ENCODE data around the gene BCAT1. TPM values are rescaled to one million over a fixed set of nuclear protein-coding genes. Genes with fewer than 3 reads are reported as not detected.

The BCAT1 gene
- total and polyA plus RNA-seq, 2 donors (not counting 3 experiments of a cell fraction or from before 2014, with no cell fraction given), result 21.6 to 267 TPM

- Histone ChIP-seq H3K4me3 (replicated peaks in 1 of 3; ENCODE audit: insufficient read depth in 1 of 3, low read depth in 1 of 3, low read length in 3 of 3) (peak overlapping the region; percentile 24 to 94 (median 58)), H3K9me3 (replicated peaks; ENCODE audit: control insufficient read depth, insufficient read depth, low read length) (no peaks in the 10 kb centered on the region), H3K4me2 (ENCODE audit: insufficient read depth, low read length) (peak overlapping the region; percentile 99), H3K4me1 (ENCODE audit: control insufficient read depth, extremely low read depth, insufficient read depth, low read length) (peaks cover 61% of the 10 kb centered on the region), H2AFZ (ENCODE audit: low read depth, low read length) (peak overlapping the region; percentile 23), H3K79me2 (ENCODE audit: control insufficient read depth, insufficient read depth, low read length) (peaks cover 56% of the 10 kb centered on the region), H3K27ac (ENCODE audit: insufficient read depth, low read depth, low read length) (peak overlapping the region; percentile 100), H3K36me3 (ENCODE audit: control insufficient read depth in 2 of 2, extremely low read depth in 1 of 2, insufficient read depth in 2 of 2, low read length in 2 of 2) (no peaks in the 10 kb centered on the region), H3K9ac (replicated peaks; ENCODE audit: extremely low read depth, insufficient read depth, low read length) (peak overlapping the region; percentile 99), H3K27me3 (ENCODE audit: control insufficient read depth in 2 of 2, insufficient read depth in 2 of 2, low read length in 2 of 2) (no peaks in the 10 kb centered on the region), H3K9me1 (replicated peaks; ENCODE audit: control insufficient read depth, extremely low read depth, insufficient read depth, low read length) (no peaks in the 10 kb centered on the region), H4K20me1 (replicated peaks; ENCODE audit: control insufficient read depth, extremely low read depth, insufficient read depth, low read length) (no peaks in the 10 kb centered on the region)
- FAIRE-seq (no peak), DNase-seq (ENCODE audit: low read depth, low spot score) (no peak)
- TF ChIP-seq MAX (IDR thresholded peaks at IDR 0.05; ENCODE audit: insufficient read depth, insufficient read length) (no peak), POLR2AphosphoS5 (IDR thresholded peaks at IDR 0.05; ENCODE audit: insufficient read depth, low read depth, low read length) (peak; percentile 25)
- ChIA-PET CTCF (interaction anchor here (1.4 to 1.7 kb wide), 5 partner anchors 9 to 50 kb away, joined by 3 to 11 read pairs (median 6); no protein-coding TSS in a partner anchor), POLR2A (interaction anchor here (1.5 kb wide), 1 partner anchor 44 kb away, joined by 10 read pairs; no protein-coding TSS in a partner anchor)
- dilution Hi-C loops (cut with MboI; ENCODE audit: extremely low pct_ligation_motif_present, low sequenced_read_pairs), result no loop called here
- intact Hi-C loops (cut with micrococcal nuclease), result loop anchor here (5.0 kb wide), 1 partner anchor 300 kb away; no protein-coding TSS in a partner anchor
- no TSS peak for BruUV-seq (replicated peaks)
Observed at GRCh38 chr12:24902511-24903328, 46.2 kb downstream of the BCAT1 start.

GRCh38 chr12:24901576-24902461 is 47.1 kb downstream of the BCAT1 start:
- POLR2A ChIA-PET, result interaction anchor here (0.6 to 1.3 kb wide), 4 partner anchors 42 to 483 kb away, joined by 3 to 6 read pairs (median 4); no protein-coding TSS in a partner anchor
- H2AFZ ChIP-seq (ENCODE audit: low read depth, low read length), result no peak overlapping the region

More at GRCh38 chr12:24901576-24902461, 47.1 kb downstream of the BCAT1 start:
- Histone ChIP-seq H3K27ac (ENCODE audit: insufficient read depth, low read depth, low read length) (peak overlapping the region; percentile 100), H4K20me1 (replicated peaks; ENCODE audit: control insufficient read depth, extremely low read depth, insufficient read depth, low read length) (no peaks in the 10 kb centered on the region), H3K9me3 (replicated peaks; ENCODE audit: control insufficient read depth, insufficient read depth, low read length) (no peaks in the 10 kb centered on the region), H3K4me2 (ENCODE audit: insufficient read depth, low read length) (peak overlapping the region; percentile 99), H3K27me3 (ENCODE audit: control insufficient read depth in 2 of 2, insufficient read depth in 2 of 2, low read length in 2 of 2) (no peaks in the 10 kb centered on the region), H3K4me3 (replicated peaks in 1 of 3; ENCODE audit: insufficient read depth in 1 of 3, low read depth in 1 of 3, low read length in 3 of 3) (peak overlapping the region; percentile 24 to 94 (median 58)), H3K9me1 (replicated peaks; ENCODE audit: control insufficient read depth, extremely low read depth, insufficient read depth, low read length) (no peaks in the 10 kb centered on the region), H3K4me1 (ENCODE audit: control insufficient read depth, extremely low read depth, insufficient read depth, low read length) (peaks cover 68% of the 10 kb centered on the region), H3K36me3 (ENCODE audit: control insufficient read depth in 2 of 2, extremely low read depth in 1 of 2, insufficient read depth in 2 of 2, low read length in 2 of 2) (no peaks in the 10 kb centered on the region), H3K9ac (replicated peaks; ENCODE audit: extremely low read depth, insufficient read depth, low read length) (peak overlapping the region; percentile 99), H3K79me2 (ENCODE audit: control insufficient read depth, insufficient read depth, low read length) (peaks cover 63% of the 10 kb centered on the region)
- intact Hi-C loops (cut with micrococcal nuclease) (loop anchor here (1.0 to 5.0 kb wide), 4 partner anchors 7 to 300 kb away; partner anchors contain the start of gene BCAT1), dilution Hi-C loops (cut with MboI; ENCODE audit: extremely low pct_ligation_motif_present, low sequenced_read_pairs) (no loop called here)
- DNase-seq (ENCODE audit: low read depth, low spot score), result peak; percentile 81
- TF ChIP-seq POLR2AphosphoS5 (IDR thresholded peaks at IDR 0.05; ENCODE audit: insufficient read depth, low read depth, low read length), result no peak
- TF ChIP-seq MYC (IDR thresholded peaks at IDR 0.05; ENCODE audit: low read depth, low read length), result peak; percentile 48
- TF ChIP-seq POLR2A (IDR thresholded peaks at IDR 0.05; ENCODE audit: low read depth, low read length), result peak; percentile 38
- BruUV-seq (replicated peaks), result TSS peak; percentile 51
- FAIRE-seq, result peak; percentile 58
- CTCF ChIA-PET, result interaction anchor here (0.8 to 2.0 kb wide), 12 partner anchors 8 to 67 kb away, joined by 3 to 22 read pairs (median 5); no protein-coding TSS in a partner anchor
